Measurements from ENCODE around the gene ZC3HAV1.

GRCh38 chr7:139044813-139045794, 64.4 kb downstream of the ZC3HAV1 start:
- TF ChIP-seq, protein P1, sequence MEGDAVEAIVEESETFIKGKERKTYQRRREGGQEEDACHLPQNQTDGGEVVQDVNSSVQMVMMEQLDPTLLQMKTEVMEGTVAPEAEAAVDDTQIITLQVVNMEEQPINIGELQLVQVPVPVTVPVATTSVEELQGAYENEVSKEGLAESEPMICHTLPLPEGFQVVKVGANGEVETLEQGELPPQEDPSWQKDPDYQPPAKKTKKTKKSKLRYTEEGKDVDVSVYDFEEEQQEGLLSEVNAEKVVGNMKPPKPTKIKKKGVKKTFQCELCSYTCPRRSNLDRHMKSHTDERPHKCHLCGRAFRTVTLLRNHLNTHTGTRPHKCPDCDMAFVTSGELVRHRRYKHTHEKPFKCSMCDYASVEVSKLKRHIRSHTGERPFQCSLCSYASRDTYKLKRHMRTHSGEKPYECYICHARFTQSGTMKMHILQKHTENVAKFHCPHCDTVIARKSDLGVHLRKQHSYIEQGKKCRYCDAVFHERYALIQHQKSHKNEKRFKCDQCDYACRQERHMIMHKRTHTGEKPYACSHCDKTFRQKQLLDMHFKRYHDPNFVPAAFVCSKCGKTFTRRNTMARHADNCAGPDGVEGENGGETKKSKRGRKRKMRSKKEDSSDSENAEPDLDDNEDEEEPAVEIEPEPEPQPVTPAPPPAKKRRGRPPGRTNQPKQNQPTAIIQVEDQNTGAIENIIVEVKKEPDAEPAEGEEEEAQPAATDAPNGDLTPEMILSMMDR (IDR thresholded peaks at IDR 0.05; ENCODE audit: low read depth, low read length), result no peak
- TF ChIP-seq POLR2A (IDR thresholded peaks at IDR 0.05; ENCODE audit: extremely low read depth, insufficient read length) (no peak), MYC (IDR thresholded peaks at IDR 0.05; ENCODE audit: low read depth, low read length) (no peak)

Data from NB4 (cell line).